Gastroesophageal sphincter (tissue), 3 donors: ENCODE data around the gene SCAMP5.

Experiments used
- CTCF ChIP-seq, 4 experiments: fragments of 200-600 bp in 2 of 4; fragments of 450-650 bp in 2 of 4; sonication (generic) in 1 of 4; IDR thresholded peaks; one replicate each; pipeline ENCODE4 v1.5.1; 2017 to 2019; ENCODE audit warnings: antibody characterized with exemption in 4 of 4, mild to moderate bottlenecking in 2 of 4, moderate library complexity in 2 of 4
- POLR2A ChIP-seq, 2 donors: fragments of 450-650 bp; IDR thresholded peaks; one replicate each; pipeline ENCODE4 v1.6.1; 2017; ENCODE audit warnings: antibody characterized with exemption in 2 of 2, mild to moderate bottlenecking in 2 of 2, moderate library complexity in 1 of 2
- POLR2AphosphoS5 ChIP-seq: sonication (generic); formaldehyde crosslinking; IDR thresholded peaks from one replicate; pipeline ENCODE4 v1.6.1; 2017; ENCODE audit warnings: antibody characterized with exemption

GRCh38 chr15:75030424-75030823 is 35.1 kb downstream of the SCAMP5 start:
- no peak for TF ChIP-seq CTCF (IDR thresholded peaks at IDR 0.05)
- no peak for TF ChIP-seq POLR2A (IDR thresholded peaks at IDR 0.05)
- no peak for TF ChIP-seq POLR2AphosphoS5
